ENCODE measurements around the gene RFC1. TPM values are rescaled to one million over a fixed set of nuclear protein-coding genes. Genes with fewer than 3 reads are reported as not detected.
A peak's percentile ranks its signal among the peaks of the same experiment; 100 is the strongest.

The RFC1 gene
- total RNA-seq, 1 donor from 2014 or later = 123 TPM

- Histone ChIP-seq H3K27me3 (peaks cover 12% of the 10 kb centered on the region), H3K4me2 (no peak overlapping the region), H3K36me3 (no peaks in the 10 kb centered on the region), H3K4me1 (peaks cover 12% of the 10 kb centered on the region), H3K9ac (no peak overlapping the region), H3F3A (ENCODE audit: low read depth) (peaks cover 5% of the 10 kb centered on the region), H3K27ac (no peak overlapping the region), H3K79me2 (ENCODE audit: low read depth) (peaks cover 39% of the 10 kb centered on the region), H4K20me1 (ENCODE audit: low read depth) (peaks cover 24% of the 10 kb centered on the region), H3K9me3 (ENCODE audit: low read depth) (no peaks in the 10 kb centered on the region), H2AFZ (replicated peaks) (no peak overlapping the region), H3K4me3 (no peak overlapping the region)
- TF ChIP-seq CTCF (IDR thresholded peaks at IDR 0.05) = no peak
- TF ChIP-seq EZH2 (IDR thresholded peaks at IDR 0.05) = no peak
- no peak for TF ChIP-seq EZH2phosphoT487 (IDR thresholded peaks at IDR 0.05)
- no peak overlapping the region for H3K27ac Mint-ChIP-seq
- H3K27me3 Mint-ChIP-seq (ENCODE audit: insufficient read depth, low read depth) = peaks cover 9% of the 10 kb centered on the region
- peaks cover 16% of the 10 kb centered on the region for H3K4me1 Mint-ChIP-seq
- H3K4me3 Mint-ChIP-seq = peak overlapping the region; percentile 96
- no peak for DNase-seq (ENCODE audit: low spot score)
- peaks cover 10% of the 10 kb centered on the region for H3K36me3 Mint-ChIP-seq
- H3K9me3 Mint-ChIP-seq = peaks cover 25% of the 10 kb centered on the region
These were observed 1.0 kb upstream of the RFC1 start for GRCh38 chr4:39367166-39367565.

- Histone ChIP-seq H3K27me3 (peaks cover 12% of the 10 kb centered on the region), H2AFZ (replicated peaks) (peak overlapping the region; percentile 94), H3K79me2 (ENCODE audit: low read depth) (peaks cover 57% of the 10 kb centered on the region)
These were observed 802 bp downstream of the RFC1 start for GRCh38 chr4:39365360-39365759.

DNA sequence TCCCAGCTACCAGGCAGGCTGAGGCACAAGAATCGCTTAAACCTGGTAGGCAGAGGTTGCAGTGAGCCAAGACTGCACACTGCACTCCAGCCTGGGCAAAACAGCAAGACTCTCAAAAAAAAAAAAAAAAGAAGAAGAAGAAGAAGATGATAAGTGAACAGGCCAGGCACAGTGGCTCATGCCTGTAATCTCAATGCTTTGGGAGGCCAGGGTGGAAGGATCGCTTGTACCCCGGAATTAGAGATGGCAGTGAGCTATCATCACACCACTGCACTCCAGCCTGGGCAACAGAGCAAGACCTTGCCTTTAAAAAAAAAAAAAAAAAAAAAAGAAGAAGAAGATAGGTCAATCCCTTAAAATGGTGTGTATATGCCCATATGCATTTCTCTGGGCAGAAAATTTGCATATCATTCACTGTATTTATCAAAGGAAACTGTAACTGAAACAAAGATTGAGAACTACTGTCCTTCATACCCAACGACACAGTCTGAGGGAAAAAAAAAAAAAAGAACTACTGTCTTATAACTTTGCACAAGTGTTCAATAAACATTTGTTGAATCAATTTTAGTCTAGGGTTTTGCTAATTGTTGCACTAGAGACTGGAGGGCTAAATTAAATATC is 2.3 kb downstream of the RFC1 start:
- Histone ChIP-seq H3K27me3 (peaks cover 12% of the 10 kb centered on the region), H3K79me2 (ENCODE audit: low read depth) (peaks cover 72% of the 10 kb centered on the region), H3K9ac (no peak overlapping the region), H3K4me2 (peak overlapping the region; percentile 96), H3F3A (ENCODE audit: low read depth) (peaks cover 5% of the 10 kb centered on the region), H3K4me3 (no peak overlapping the region), H3K36me3 (no peaks in the 10 kb centered on the region), H2AFZ (replicated peaks) (no peak overlapping the region), H3K4me1 (peaks cover 12% of the 10 kb centered on the region), H3K27ac (no peak overlapping the region), H3K9me3 (ENCODE audit: low read depth) (no peaks in the 10 kb centered on the region), H4K20me1 (ENCODE audit: low read depth) (peaks cover 28% of the 10 kb centered on the region)
- Mint-ChIP-seq H3K4me1 (peaks cover 16% of the 10 kb centered on the region), H3K27me3 (ENCODE audit: insufficient read depth, low read depth) (peaks cover 9% of the 10 kb centered on the region), H3K9me3 (peaks cover 5% of the 10 kb centered on the region), H3K36me3 (peaks cover 12% of the 10 kb centered on the region), H3K4me3 (peak overlapping the region; percentile 65), H3K27ac (no peak overlapping the region)
- TF ChIP-seq CTCF (IDR thresholded peaks at IDR 0.05) (no peak), EZH2 (IDR thresholded peaks at IDR 0.05) (no peak), EZH2phosphoT487 (IDR thresholded peaks at IDR 0.05) (no peak)
- no peak for DNase-seq (ENCODE audit: low spot score)

More at GRCh38 chr4:39365360-39365759, 802 bp downstream of the RFC1 start:
- TF ChIP-seq EZH2phosphoT487 (IDR thresholded peaks at IDR 0.05) (no peak), EZH2 (IDR thresholded peaks at IDR 0.05) (no peak), CTCF (IDR thresholded peaks at IDR 0.05) (no peak)
- Mint-ChIP-seq H3K27ac (peak overlapping the region; percentile 38), H3K4me1 (peaks cover 16% of the 10 kb centered on the region), H3K9me3 (peaks cover 12% of the 10 kb centered on the region), H3K4me3 (peak overlapping the region; percentile 96), H3K36me3 (peaks cover 12% of the 10 kb centered on the region), H3K27me3 (ENCODE audit: insufficient read depth, low read depth) (peaks cover 9% of the 10 kb centered on the region)
- H3K9ac ChIP-seq = peak overlapping the region; percentile 90
- peak overlapping the region; percentile 96 for H3K4me2 ChIP-seq
- H3K9me3 ChIP-seq (ENCODE audit: low read depth) = no peaks in the 10 kb centered on the region
- H3K4me3 ChIP-seq = peak overlapping the region; percentile 89
- no peak for DNase-seq (ENCODE audit: low spot score)
- H3K36me3 ChIP-seq = no peaks in the 10 kb centered on the region
- H3K4me1 ChIP-seq = peaks cover 12% of the 10 kb centered on the region
- H3K27ac ChIP-seq = no peak overlapping the region
- H4K20me1 ChIP-seq (ENCODE audit: low read depth) = peaks cover 28% of the 10 kb centered on the region
- H3F3A ChIP-seq (ENCODE audit: low read depth) = peaks cover 5% of the 10 kb centered on the region
